GM18526 (cell line): ENCODE measurements around the gene RBM28.

Experiments used
- POLR2A ChIP-seq: IDR thresholded peaks from 3 replicates; pipeline ENCODE4 v1.6.1; 2011; ENCODE audit not compliant: insufficient read length; ENCODE audit errors: extremely low read depth

The RBM28 gene

GRCh38 chr7:128343554-128344430 is at the start of gene RBM28:
Gene RBM28 (minus strand): TSS chr7:128343908. CDS start chr7:128343793, 115 bp downstream.
- TF ChIP-seq POLR2A, result peak; percentile 93

DNA sequence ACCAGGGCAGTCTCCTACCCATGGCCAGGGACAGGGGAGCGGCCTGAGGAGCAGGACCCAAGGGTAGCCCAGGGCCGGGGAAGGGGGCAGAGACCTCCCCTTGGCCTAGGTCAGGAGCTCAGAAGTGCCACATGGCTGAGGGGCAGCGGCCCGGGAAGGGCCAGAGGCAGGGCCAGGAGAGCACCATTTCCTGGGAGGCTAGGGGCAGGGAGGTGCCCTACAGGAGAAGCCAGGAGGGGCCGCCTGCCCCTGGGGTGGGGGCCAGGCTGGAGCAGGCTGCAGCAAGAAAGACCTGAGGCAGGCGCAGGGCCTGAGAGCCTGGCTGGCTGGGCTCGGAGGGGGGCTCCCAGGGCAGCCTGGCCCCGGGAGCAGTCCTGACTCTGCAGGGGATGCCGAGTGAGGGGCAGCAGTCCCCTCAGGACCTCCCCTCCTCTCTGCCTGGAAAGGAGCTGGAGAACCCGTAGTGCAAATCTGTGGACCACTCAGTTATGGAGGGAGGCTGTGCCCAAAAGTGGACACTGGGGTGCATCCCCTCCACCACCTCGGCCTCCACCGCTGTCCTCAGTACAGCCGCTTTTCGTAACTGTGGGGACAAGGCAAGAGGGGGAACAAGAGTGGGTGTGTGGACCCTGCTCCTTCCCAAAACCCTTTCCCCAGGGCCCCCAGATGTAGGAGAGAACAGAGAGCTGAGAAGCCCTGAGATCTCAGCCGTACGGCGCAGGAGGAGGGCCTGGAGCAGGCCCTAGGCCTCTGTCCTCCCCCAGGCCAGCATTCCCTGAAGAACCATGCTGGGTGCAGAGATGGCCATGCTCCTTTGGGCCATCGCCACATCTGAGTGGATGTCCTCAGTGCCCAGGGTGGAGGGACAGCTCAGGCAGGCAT is 49.0 kb upstream of the RBM28 start:
- TF ChIP-seq POLR2A, result no peak

DNA sequence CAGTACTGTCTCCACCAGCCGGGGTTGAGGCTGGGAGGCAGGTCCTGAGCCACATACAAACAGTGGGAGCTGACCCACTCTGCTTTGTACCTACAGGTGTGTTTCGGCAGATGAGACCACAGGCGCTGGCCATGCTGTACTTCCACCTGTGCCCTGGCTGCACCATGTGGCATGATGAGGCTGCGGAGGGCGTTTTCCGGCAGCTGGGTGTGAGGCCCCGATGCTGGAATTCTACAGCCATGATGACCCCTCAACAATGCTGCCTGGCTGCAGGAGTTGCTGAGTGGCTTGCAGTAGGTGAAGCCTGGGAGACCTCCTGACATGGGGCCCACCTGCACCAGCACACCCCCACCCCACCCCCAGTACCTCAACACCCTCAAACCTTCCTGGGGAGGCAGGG is 48.1 kb upstream of the RBM28 start:
- TF ChIP-seq POLR2A, result no peak

DNA sequence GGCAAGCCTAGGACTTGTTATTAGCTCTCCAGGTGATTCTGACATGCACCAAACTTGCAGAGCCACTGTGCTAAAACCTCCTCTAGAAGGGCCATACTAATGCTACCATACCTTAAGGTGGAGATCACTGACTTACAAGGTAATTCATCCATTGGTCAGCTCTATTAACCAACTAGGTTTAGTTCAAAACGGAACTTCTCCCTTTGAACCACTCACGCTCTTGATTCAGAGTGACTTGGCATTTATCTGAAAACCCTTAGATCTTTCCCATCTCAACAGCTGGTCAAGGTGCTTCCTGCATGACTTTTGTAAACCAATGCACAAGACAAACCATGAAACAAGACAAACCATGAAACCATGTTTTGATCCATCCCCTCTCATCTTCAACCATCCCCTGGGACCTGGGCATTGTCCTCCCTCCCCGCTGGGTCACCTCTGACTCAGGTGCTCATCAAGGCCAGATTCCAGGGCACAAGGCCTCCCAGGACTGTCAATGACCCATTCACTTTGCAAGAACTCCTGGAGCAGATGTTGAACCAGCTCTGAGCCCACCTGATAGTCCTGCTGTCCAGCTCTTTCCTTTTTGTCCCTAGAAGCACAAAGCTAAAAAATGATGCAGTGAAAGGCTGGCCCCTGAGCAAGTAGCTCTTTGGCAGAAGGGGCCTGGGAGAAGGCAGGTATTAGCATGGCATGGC is 47.3 kb upstream of the RBM28 start:
- no peak for TF ChIP-seq POLR2A

- TF ChIP-seq POLR2A, result no peak
These were observed 46.1 kb upstream of the RBM28 start for GRCh38 chr7:128389618-128390329.

DNA sequence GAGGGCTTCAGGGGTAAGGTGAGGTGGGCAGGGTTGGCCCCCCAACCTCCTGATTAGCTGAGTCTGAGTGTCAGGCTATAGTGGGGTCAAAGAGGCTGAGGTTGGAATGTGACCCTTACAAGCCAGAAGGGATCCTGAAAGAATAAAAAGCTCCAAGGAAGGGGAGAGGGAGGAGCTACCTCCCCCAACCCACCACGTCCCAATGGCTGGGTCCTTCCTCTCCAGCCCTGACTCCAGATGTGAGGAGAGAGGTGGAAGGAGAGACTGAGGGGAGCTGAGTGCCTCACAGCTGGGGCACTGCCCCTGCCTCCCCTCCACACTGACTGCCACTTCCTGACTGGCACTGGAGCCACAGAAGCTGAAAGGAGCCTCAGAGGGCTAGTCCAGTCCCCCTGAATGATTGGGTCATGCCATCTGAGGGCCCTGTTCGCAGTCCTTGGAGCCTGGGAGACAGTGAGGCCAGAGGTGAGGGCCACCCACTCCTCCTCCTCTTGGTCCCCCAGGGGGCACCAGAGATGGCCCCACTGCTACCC is 45.4 kb upstream of the RBM28 start:
- TF ChIP-seq POLR2A, result no peak

DNA sequence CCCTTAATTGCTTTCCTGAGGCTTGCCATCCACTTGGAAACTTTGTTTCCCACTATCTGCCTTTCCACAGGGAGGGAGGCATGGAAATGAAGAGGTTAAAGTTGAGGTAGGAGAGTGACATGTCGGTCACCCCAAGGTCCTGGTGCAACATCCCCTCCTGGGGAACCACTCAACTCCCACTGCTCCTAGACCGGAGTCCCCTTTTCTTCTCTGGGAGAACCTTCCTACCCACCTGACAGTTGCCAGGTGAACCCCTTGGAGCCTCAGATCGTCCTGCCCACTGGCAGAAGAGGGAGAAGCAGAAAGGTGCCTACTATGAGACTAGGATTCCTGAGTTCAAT is 44.4 kb upstream of the RBM28 start:
- TF ChIP-seq POLR2A, result no peak

DNA sequence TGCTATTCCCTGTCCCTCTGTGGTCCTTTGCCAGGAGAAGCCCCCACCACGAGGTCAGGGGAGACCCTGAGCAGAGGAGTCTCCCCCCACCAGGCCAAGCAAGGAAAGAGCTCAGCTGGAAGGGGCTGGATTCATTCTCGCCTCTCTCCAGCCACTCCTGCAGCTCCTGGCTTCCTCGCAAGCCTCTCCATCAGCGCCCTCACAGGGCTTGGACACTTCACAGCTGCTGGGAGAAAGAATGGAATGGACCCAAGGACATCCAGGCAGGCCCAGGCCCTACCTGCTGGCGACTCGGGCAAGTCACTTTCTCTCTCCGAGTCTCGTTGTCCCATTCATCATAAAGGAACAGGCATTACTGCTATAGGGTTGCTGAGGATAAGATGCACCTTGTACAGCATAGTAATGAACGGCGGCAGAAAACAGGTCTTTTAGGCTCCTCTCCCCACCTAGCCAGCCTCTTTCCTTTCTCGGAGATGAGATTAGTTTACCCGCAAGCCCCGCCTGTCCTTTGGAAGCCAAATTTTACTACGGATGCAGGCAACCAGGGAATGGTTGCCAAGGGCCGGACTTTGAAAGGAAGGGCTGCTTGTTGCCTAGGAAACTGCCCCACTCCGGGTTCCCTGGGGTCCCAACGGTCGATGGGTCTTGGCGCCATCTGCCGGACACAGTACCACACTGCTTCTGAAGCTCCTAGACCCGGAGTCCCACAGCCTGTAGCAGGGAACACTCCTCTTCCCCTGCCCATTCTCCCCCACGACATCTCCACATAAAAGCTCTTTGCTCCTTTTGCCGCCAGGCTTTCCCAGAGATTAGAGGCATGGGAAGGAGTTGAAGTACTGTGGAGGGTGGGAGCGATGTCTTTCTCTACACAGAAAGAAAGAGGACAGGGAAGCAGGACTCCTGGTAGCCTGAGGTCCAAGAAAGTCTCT is 43.8 kb upstream of the RBM28 start:
- TF ChIP-seq POLR2A, result no peak

DNA sequence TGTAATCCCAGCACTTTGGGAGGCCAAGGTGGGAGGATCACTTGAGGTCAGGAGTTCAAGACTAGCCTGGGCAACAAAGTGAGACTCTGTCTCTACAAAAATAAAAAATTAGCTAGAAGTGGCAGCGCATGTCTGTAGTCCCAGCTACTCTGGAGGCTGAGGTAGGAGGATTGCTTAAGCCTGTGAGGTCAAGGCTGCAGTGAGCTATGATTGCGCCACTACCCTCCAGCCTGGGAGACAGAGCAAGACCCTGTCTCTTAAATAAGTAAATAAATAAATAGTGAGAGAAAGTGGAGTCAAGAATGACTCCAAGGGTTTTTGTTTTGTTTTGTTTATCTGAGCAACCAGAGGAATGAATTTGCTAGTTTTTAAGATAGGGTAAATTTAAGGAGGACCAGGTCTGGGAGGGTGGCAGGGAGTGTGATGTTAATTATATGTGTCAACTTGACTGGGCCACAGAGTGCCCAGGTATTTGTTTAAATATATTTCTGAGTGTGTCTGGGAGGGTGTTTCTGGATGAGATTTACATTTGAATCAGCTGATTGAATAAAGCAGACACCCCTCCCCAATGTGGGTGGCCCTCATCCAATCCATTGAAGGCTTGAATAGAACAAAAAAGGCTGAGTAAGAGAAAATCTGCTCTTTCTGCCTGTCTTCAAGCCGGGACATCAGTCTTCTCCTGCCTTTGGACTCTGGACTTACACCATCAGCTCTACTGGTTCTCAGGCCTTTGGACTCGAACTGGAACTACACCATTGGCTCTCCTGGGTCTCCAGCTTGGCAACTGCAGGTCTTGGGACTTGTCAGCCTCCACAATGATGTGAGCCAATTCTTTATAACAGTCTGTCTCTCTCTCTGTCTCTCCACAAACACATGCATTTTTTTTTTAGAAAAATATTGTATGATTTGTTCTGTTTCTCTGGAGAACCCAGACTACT is 42.5 kb upstream of the RBM28 start:
- no peak for TF ChIP-seq POLR2A

- TF ChIP-seq POLR2A, result no peak
These were observed 41.0 kb upstream of the RBM28 start for GRCh38 chr7:128384726-128385125.

DNA sequence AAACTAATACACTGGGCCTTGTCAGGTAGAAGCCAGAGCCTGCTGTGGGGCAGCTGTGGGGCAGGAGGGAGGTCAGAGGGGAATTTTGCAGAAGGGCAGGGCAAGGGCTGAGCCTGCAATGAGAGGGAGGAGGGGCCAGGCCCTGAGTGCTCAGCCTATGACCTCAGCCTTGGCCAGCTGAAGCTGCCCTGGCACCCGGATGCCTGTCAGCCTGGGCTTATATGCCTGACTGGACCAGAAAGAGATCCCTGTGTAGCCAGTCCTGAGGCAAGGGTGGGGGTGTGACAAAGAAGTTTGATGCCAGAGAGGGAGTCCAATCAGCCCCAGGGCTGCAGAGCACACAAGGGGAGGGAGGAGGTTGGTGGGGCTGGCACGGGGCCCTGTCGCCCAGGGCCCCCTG is 40.1 kb upstream of the RBM28 start:
- no peak for TF ChIP-seq POLR2A

GRCh38 chr7:128381161-128381821 is 37.6 kb upstream of the RBM28 start:
- no peak for TF ChIP-seq POLR2A

GRCh38 chr7:128380483-128381106 is 36.9 kb upstream of the RBM28 start:
- no peak for TF ChIP-seq POLR2A
